Lung (tissue), 12 donors: ENCODE measurements around the gene GRM8. TPM values are rescaled to one million over a fixed set of nuclear protein-coding genes. Genes with fewer than 3 reads are reported as not detected.

Source experiments
- ATAC-seq: fragments of 200-7000 bp; cut with Tn5 transposase; one replicate; pipeline ENCODE4 v1.9.1; 2020; ENCODE audit warnings: moderate number of reproducible peaks; ENCODE audit not compliant: insufficient read depth, low FRiP score
- DNase-seq, 3 donors: peaks; one replicate each; pipeline ENCODE4 v3.0.0-alpha.2; 2013 to 2017
- H3K27ac ChIP-seq, 2 donors: one replicate each; pipeline ENCODE4 v1.5.1; 2013; ENCODE audit warnings: mild to moderate bottlenecking in 2 of 2, moderate library complexity in 2 of 2, control low read depth in 1 of 2, inconsistent platforms in 1 of 2, low read depth in 1 of 2, low read length in 1 of 2
- H3K27me3 ChIP-seq, 3 donors: one replicate each; pipeline ENCODE4 v1.5.1; 2013; ENCODE audit warnings: low read length in 2 of 3; ENCODE audit not compliant: control insufficient read depth in 3 of 3, insufficient read depth in 3 of 3
- H3K36me3 ChIP-seq, 4 donors: one replicate each; pipeline ENCODE4 v1.5.1; 2013; ENCODE audit warnings: low read length in 4 of 4, mild to moderate bottlenecking in 1 of 4, moderate library complexity in 1 of 4; ENCODE audit not compliant: control insufficient read depth in 4 of 4, insufficient read depth in 4 of 4
- H3K4me1 ChIP-seq, 5 donors: one replicate each; pipeline ENCODE4 v1.5.1; 2013; ENCODE audit warnings: low read length in 5 of 5, mild to moderate bottlenecking in 2 of 5, moderate library complexity in 1 of 5; ENCODE audit not compliant: control insufficient read depth in 5 of 5, insufficient read depth in 5 of 5
- H3K4me3 ChIP-seq: one replicate; pipeline ENCODE4 v1.5.1; 2013; ENCODE audit warnings: mild to moderate bottlenecking, control low read depth, moderate library complexity
- H3K9ac ChIP-seq, 2 donors: one replicate each; pipeline ENCODE4 v1.5.1; 2013; ENCODE audit warnings: low read length in 2 of 2, control low read depth in 1 of 2; ENCODE audit not compliant: insufficient read depth in 1 of 2
- H3K9me3 ChIP-seq, 4 donors: one replicate each; pipeline ENCODE4 v1.5.1; 2013; ENCODE audit warnings: low read length in 3 of 4, mild to moderate bottlenecking in 1 of 4, moderate library complexity in 1 of 4; ENCODE audit not compliant: control insufficient read depth in 4 of 4, insufficient read depth in 3 of 4
- WGBS, 2 donors: extraction: QIAGEN DNeasy Blood & Tissue Kit; methylation state at CpG; one replicate each; pipeline ENCODE4 v1.1.7; 2013; 5-methylcytosine and 5-hydroxymethylcytosine counted together
- polyA plus RNA-seq, 2 donors: library from polyadenylated mRNA; stranded (reverse); fragments of 200-250 nt; gene quantifications; one replicate each; pipeline ENCODE4 v1.2.1, GENCODE V29; 2013
- total RNA-seq, 2 donors: library from RNA; depleted of rRNA in 1 of 2; stranded (reverse); fragments of >200 nt in 1 of 2; gene quantifications; one replicate each; pipeline ENCODE4 v1.2.1, GENCODE V29; 2014 to 2021
- TF ChIP-seq, protein P1 (sequence below): IDR thresholded peaks from 2 replicates; pipeline ENCODE4 v1.5.1; 2012; ENCODE audit warnings: mild to moderate bottlenecking; ENCODE audit errors: control extremely low read depth, extremely low read depth
- donor health status: control.
- donor health status: control.
- donor health status: Bipolar disorder and iron deficiency.
- donor health status: healthy.
- donor health status: DM: yes; HTN: yes; CAD: no.

The GRM8 gene
- total and polyA plus RNA-seq, 4 donors = 0.01 to 0.83 (median 0.24) TPM; not detected in 1

DNA sequence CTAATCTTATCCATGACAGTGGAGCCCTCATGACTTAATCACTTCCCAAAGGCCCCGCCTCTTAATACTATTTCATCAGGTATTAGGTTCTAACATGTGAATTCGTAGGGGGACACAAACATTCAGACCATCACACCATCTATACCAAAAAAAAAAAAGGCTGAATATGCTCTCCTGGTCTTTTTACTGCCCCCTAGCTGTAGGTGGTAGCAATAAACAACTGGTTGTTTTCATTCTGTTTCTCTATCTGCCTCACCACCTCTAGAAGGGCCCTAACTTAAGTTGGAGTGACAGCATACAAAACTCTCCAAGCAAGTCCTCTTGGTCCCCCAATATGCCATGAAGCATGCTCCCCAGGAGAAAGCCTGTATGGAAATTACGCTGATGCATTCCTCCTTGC lies 94.1 kb downstream of the GRM8 start:
- Histone ChIP-seq H3K9ac (no peak overlapping the region), H3K27ac (no peak overlapping the region), H3K4me1 (no peaks in the 10 kb centered on the region), H3K27me3 (no peaks in the 10 kb centered on the region), H3K4me3 (no peak overlapping the region), H3K36me3 (no peaks in the 10 kb centered on the region), H3K9me3 (peaks cover 0 to 2% (median 0%) of the 10 kb centered on the region in 4 donors)
- TF ChIP-seq, protein P1, sequence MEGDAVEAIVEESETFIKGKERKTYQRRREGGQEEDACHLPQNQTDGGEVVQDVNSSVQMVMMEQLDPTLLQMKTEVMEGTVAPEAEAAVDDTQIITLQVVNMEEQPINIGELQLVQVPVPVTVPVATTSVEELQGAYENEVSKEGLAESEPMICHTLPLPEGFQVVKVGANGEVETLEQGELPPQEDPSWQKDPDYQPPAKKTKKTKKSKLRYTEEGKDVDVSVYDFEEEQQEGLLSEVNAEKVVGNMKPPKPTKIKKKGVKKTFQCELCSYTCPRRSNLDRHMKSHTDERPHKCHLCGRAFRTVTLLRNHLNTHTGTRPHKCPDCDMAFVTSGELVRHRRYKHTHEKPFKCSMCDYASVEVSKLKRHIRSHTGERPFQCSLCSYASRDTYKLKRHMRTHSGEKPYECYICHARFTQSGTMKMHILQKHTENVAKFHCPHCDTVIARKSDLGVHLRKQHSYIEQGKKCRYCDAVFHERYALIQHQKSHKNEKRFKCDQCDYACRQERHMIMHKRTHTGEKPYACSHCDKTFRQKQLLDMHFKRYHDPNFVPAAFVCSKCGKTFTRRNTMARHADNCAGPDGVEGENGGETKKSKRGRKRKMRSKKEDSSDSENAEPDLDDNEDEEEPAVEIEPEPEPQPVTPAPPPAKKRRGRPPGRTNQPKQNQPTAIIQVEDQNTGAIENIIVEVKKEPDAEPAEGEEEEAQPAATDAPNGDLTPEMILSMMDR = no peak
- no peak for DNase-seq
- WGBS, 2 donors = 63 to 77% methylated on average over 3 of the region's 3 CpGs
- no peak for ATAC-seq

- H3K27ac ChIP-seq = no peak overlapping the region
- ATAC-seq (no peak), DNase-seq (no peak)
- H3K9ac ChIP-seq = no peak overlapping the region
- H3K4me3 ChIP-seq = no peak overlapping the region
- TF ChIP-seq, protein P1 = no peak
- peaks cover 0 to 2% (median 0%) of the 10 kb centered on the region in 4 donors for H3K9me3 ChIP-seq
- no peaks in the 10 kb centered on the region for H3K27me3 ChIP-seq
- H3K36me3 ChIP-seq = no peaks in the 10 kb centered on the region
- H3K4me1 ChIP-seq = no peaks in the 10 kb centered on the region
- WGBS, 2 donors = 65 to 75% methylated on average over 4 of the region's 4 CpGs
Observed at GRCh38 chr7:127154958-127155357, 97.8 kb downstream of the GRM8 start.

GRCh38 chr7:127154101-127154500 lies 98.6 kb downstream of the GRM8 start:
- no peaks in the 10 kb centered on the region for H3K27me3 ChIP-seq
- TF ChIP-seq, protein P1 = no peak
- H3K27ac ChIP-seq = no peak overlapping the region
- H3K36me3 ChIP-seq = no peaks in the 10 kb centered on the region
- ATAC-seq (no peak), DNase-seq (no peak)
- H3K9me3 ChIP-seq = peaks cover 0 to 2% (median 0%) of the 10 kb centered on the region in 4 donors
- H3K9ac ChIP-seq = no peak overlapping the region
- WGBS, 2 donors = 61 to 72% methylated on average over 3 of the region's 3 CpGs
- H3K4me1 ChIP-seq = no peaks in the 10 kb centered on the region
- H3K4me3 ChIP-seq = no peak overlapping the region

DNA sequence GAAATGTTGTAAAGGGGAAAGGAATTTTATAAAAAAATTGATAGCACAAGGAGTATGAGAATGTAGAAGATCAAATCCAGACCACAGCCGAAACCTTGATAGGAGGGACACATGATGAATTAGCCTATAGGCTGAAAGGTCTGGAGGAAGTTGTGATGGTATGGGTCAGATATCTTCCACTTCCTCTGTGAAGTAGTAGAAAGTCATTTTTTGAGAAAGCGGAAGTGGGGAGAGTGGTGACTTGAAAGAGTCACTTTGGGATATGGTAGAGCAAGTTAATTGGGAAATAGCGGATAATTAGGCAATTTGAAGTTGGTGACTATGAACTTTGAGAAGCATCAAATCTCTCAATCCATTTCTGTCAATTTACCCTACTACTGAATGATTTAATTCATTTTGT lies 99.4 kb downstream of the GRM8 start:
- TF ChIP-seq, protein P1 = no peak

More for the DNA sequence above, 99.4 kb downstream of the GRM8 start:
- ATAC-seq (no peak), DNase-seq (no peak)
- H3K4me3 ChIP-seq = no peak overlapping the region
- H3K27me3 ChIP-seq = no peaks in the 10 kb centered on the region
- H3K36me3 ChIP-seq = no peaks in the 10 kb centered on the region
- H3K9me3 ChIP-seq = peaks cover 0 to 2% (median 0%) of the 10 kb centered on the region in 4 donors
- H3K4me1 ChIP-seq = no peaks in the 10 kb centered on the region
- H3K27ac ChIP-seq = no peak overlapping the region
- H3K9ac ChIP-seq = no peak overlapping the region
- 88 to 90% methylated on average over 3 of the region's 3 CpGs for WGBS, 2 donors
